GM18505 (cell line): ENCODE results near the gene IGSF6.
"Not testable (repeated sequence)": the region's sequence is repeated elsewhere in the genome, so short reads cannot be mapped to it uniquely, and the experiment has no call there.

ENCODE experiments used
- ATAC-seq: cut with Tn5 transposase; IDR thresholded peaks from one replicate; pipeline ENCODE4 v1.9.1; 2021; ENCODE audit not compliant: unreplicated experiment
- POLR2A ChIP-seq: IDR thresholded peaks from 4 replicates; pipeline ENCODE4 v1.6.1; 2011; ENCODE audit warnings: borderline replicate concordance; ENCODE audit not compliant: insufficient read depth, insufficient read length; ENCODE audit errors: extremely low read depth

Gene IGSF6

GRCh38 chr16:21652453-21652852 lies at the start of gene IGSF6:
TSS of gene IGSF6 (minus strand) at chr16:21652608. CDS start at chr16:21652598, 10 bp downstream.
- no peak for TF ChIP-seq POLR2A
- no peak for ATAC-seq

GRCh38 chr16:21701271-21701670 lies 48.9 kb upstream of the IGSF6 start:
- TF ChIP-seq POLR2A = no peak
- ATAC-seq = no peak

GRCh38 chr16:21698169-21699032 lies 46.0 kb upstream of the IGSF6 start:
- no peak for TF ChIP-seq POLR2A
- no peak for ATAC-seq

- TF ChIP-seq POLR2A = no peak
- ATAC-seq = no peak
These were observed 44.6 kb upstream of the IGSF6 start for GRCh38 chr16:21697032-21697431.

GRCh38 chr16:21694609-21695008 lies 42.2 kb upstream of the IGSF6 start:
- TF ChIP-seq POLR2A = no peak

GRCh38 chr16:21690967-21691366 lies 38.6 kb upstream of the IGSF6 start:
- ATAC-seq = not testable (repeated sequence)

More at GRCh38 chr16:21694609-21695008, 42.2 kb upstream of the IGSF6 start:
- no peak for ATAC-seq

- TF ChIP-seq POLR2A = no peak
- ATAC-seq = no peak
These were observed 36.7 kb upstream of the IGSF6 start for GRCh38 chr16:21689107-21689506.

- ATAC-seq = no peak
- no peak for TF ChIP-seq POLR2A
These were observed 32.6 kb upstream of the IGSF6 start for GRCh38 chr16:21685034-21685455.

GRCh38 chr16:21684199-21684598 lies 31.8 kb upstream of the IGSF6 start:
- no peak for ATAC-seq
- no peak for TF ChIP-seq POLR2A

- no peak for TF ChIP-seq POLR2A
- no peak for ATAC-seq
These were observed 30.8 kb upstream of the IGSF6 start for GRCh38 chr16:21683184-21683583.

- not testable (repeated sequence) for ATAC-seq
These were observed 28.3 kb upstream of the IGSF6 start for GRCh38 chr16:21680714-21681113.

GRCh38 chr16:21674456-21674855 lies 22.0 kb upstream of the IGSF6 start:
- not testable (repeated sequence) for ATAC-seq

GRCh38 chr16:21673469-21673868 lies 21.1 kb upstream of the IGSF6 start:
- TF ChIP-seq POLR2A = no peak
- ATAC-seq = no peak

GRCh38 chr16:21667575-21667974 lies 15.2 kb upstream of the IGSF6 start:
- ATAC-seq = no peak
- no peak for TF ChIP-seq POLR2A

GRCh38 chr16:21666772-21667171 lies 14.4 kb upstream of the IGSF6 start:
- ATAC-seq = no peak
- no peak for TF ChIP-seq POLR2A
